CD8-positive, alpha-beta memory T cell (primary cell): ENCODE results near the gene STPG1. TPM values are rescaled to one million over a fixed set of nuclear protein-coding genes. Genes with fewer than 3 reads are reported as not detected.

Experiments used
- CTCF ChIA-PET: fragments of 350-600 bp; sonication (Branson Sonifier 250); formaldehyde crosslinking; loops from one replicate; lab custom pipeline; 2021; ENCODE audit warnings: antibody characterized with exemption; lab: Charles Lee
- POLR2A ChIA-PET: fragments of 350-600 bp; sonication (Branson Sonifier 250); formaldehyde crosslinking; loops from one replicate; lab custom pipeline; 2021; ENCODE audit warnings: antibody characterized with exemption; lab: Charles Lee
- DNase-seq, 5 donors: peaks; one replicate each; pipeline versions ENCODE4 v3.0.0 to v3.0.0-alpha.2; 2020 to 2022; ENCODE audit warnings: mixed read lengths in 1 of 5
- H3K27ac ChIP-seq: one replicate; pipeline ENCODE4 v1.7.0; 2013; ENCODE audit warnings: low read depth, mild to moderate bottlenecking, low read length, moderate library complexity
- H3K27me3 ChIP-seq: 2 replicates; pipeline ENCODE4 v1.7.0; 2013; ENCODE audit warnings: low read length, mild to moderate bottlenecking; ENCODE audit not compliant: insufficient read depth, poor library complexity, severe bottlenecking
- H3K36me3 ChIP-seq: 2 replicates; pipeline ENCODE4 v1.7.0; 2013; ENCODE audit warnings: mild to moderate bottlenecking, low read length, moderate library complexity; ENCODE audit not compliant: insufficient read depth
- H3K4me1 ChIP-seq: 2 replicates; pipeline ENCODE4 v1.7.0; 2013; ENCODE audit warnings: mild to moderate bottlenecking, low read length, moderate library complexity; ENCODE audit not compliant: insufficient read depth
- H3K4me3 ChIP-seq: 2 replicates; pipeline ENCODE4 v1.7.0; 2013; ENCODE audit warnings: mild to moderate bottlenecking, low read length
- H3K9me3 ChIP-seq: 2 replicates; pipeline ENCODE4 v1.7.0; 2013; ENCODE audit warnings: mild to moderate bottlenecking, low read length
- H3K27ac Mint-ChIP-seq, 8 donors: one replicate each; pipeline ENCODE4 v1.8.0; 2020 to 2021; ENCODE audit warnings: mixed read lengths in 8 of 8, mild to moderate bottlenecking in 6 of 8, inconsistent platforms in 3 of 8, moderate library complexity in 3 of 8
- H3K27me3 Mint-ChIP-seq, 2 donors: one replicate each; pipeline ENCODE4 v1.8.0; 2020 to 2021; ENCODE audit warnings: mixed read lengths in 2 of 2, mild to moderate bottlenecking in 1 of 2, moderate library complexity in 1 of 2
- H3K36me3 Mint-ChIP-seq, 3 donors: one replicate each; pipeline ENCODE4 v1.8.0; 2020 to 2021; ENCODE audit warnings: mixed read lengths in 3 of 3, inconsistent platforms in 1 of 3, mild to moderate bottlenecking in 1 of 3
- H3K4me1 Mint-ChIP-seq, 3 donors: one replicate each; pipeline ENCODE4 v1.8.0; 2020 to 2021; ENCODE audit warnings: mixed read lengths in 3 of 3, inconsistent platforms in 1 of 3, mild to moderate bottlenecking in 1 of 3
- H3K4me3 Mint-ChIP-seq, 7 donors: one replicate each; pipeline ENCODE4 v1.8.0; 2020 to 2021; ENCODE audit warnings: mixed read lengths in 7 of 7, mild to moderate bottlenecking in 6 of 7, moderate library complexity in 4 of 7, inconsistent platforms in 2 of 7
- H3K9me3 Mint-ChIP-seq, 5 donors: one replicate each; pipeline ENCODE4 v1.8.0; 2020 to 2022; ENCODE audit warnings: mixed read lengths in 5 of 5, mild to moderate bottlenecking in 3 of 5, moderate library complexity in 2 of 5, inconsistent platforms in 1 of 5
- polyA plus RNA-seq: library from polyadenylated mRNA; unstranded; fragments of 300-500 nt; fragmentation: Illumina TruSeq; gene quantifications from one replicate; pipeline ENCODE4 v1.2.3, GENCODE V29; 2021
- total RNA-seq, 2 experiments: library from RNA; stranded (reverse); gene quantifications; one replicate each; pipeline ENCODE4 v1.2.3, GENCODE V29; 2021

STPG1 gene
- total and polyA plus RNA-seq, 3 experiments from 2014 or later: 4.9 to 5.6 (median 5.1) TPM

- H3K27ac ChIP-seq: no peak overlapping the region
- no peak overlapping the region for H3K4me3 ChIP-seq
- ChIA-PET POLR2A (no interaction called here), CTCF (no interaction called here)
- Mint-ChIP-seq H3K4me3 (no peak overlapping the region), H3K9me3 (no peaks in the 10 kb centered on the region), H3K27me3 (no peaks in the 10 kb centered on the region), H3K36me3 (peaks cover 12 to 82% (median 16%) of the 10 kb centered on the region in 3 donors), H3K4me1 (peaks cover 4 to 14% (median 10%) of the 10 kb centered on the region in 3 donors), H3K27ac (peak overlapping the region in 1 of 8 donors; percentile 82)
- no peaks in the 10 kb centered on the region for H3K27me3 ChIP-seq
- peaks cover 16% of the 10 kb centered on the region for H3K36me3 ChIP-seq
- DNase-seq: no peak
- H3K9me3 ChIP-seq: no peaks in the 10 kb centered on the region
- H3K4me1 ChIP-seq: peaks cover 7% of the 10 kb centered on the region
These were observed 26.9 kb upstream of the STPG1 start for GRCh38 chr1:24440436-24440835.

DNA sequence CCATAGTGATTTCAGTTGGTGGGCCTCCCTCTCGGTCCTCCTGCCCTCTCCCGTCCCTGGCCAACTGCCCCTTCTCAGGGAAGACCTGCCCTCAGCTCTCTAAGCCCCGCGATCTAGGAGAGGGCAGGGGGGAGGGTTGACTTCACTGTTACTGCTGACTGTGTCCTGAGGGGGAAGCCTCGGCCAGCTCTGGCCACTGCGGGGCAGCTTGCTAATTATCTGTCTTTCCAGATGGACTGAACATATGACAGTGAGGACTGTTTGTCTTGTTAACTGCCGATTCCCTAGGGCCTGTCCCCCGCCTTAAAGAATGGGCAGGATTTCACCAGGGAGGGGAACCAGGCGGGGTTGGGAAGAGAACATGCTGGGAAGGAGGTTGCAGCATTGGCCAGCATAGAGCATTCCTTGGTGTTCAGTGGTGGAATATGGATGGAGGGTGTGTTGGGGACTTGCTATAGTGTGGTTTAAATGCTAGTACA lies 24.9 kb upstream of the STPG1 start:
- Mint-ChIP-seq H3K4me1 (peaks cover 7 to 22% (median 21%) of the 10 kb centered on the region in 3 donors), H3K36me3 (peaks cover 4 to 78% (median 11%) of the 10 kb centered on the region in 3 donors), H3K9me3 (no peaks in the 10 kb centered on the region), H3K27me3 (no peaks in the 10 kb centered on the region), H3K4me3 (no peak overlapping the region), H3K27ac (peak overlapping the region in 2 of 8 donors; percentile 52 to 65)
- peaks cover 8% of the 10 kb centered on the region for H3K36me3 ChIP-seq
- DNase-seq: no peak
- H3K4me3 ChIP-seq: no peak overlapping the region
- H3K9me3 ChIP-seq: no peaks in the 10 kb centered on the region
- no peaks in the 10 kb centered on the region for H3K27me3 ChIP-seq
- peaks cover 9% of the 10 kb centered on the region for H3K4me1 ChIP-seq
- H3K27ac ChIP-seq: no peak overlapping the region
- CTCF ChIA-PET: interaction anchor here (1.0 kb wide), 1 partner anchor 48 kb away, joined by 3 read pairs; no protein-coding TSS in a partner anchor
- POLR2A ChIA-PET: interaction anchor here (0.7 kb wide), 1 partner anchor 19 kb away, joined by 3 read pairs; no protein-coding TSS in a partner anchor

DNA sequence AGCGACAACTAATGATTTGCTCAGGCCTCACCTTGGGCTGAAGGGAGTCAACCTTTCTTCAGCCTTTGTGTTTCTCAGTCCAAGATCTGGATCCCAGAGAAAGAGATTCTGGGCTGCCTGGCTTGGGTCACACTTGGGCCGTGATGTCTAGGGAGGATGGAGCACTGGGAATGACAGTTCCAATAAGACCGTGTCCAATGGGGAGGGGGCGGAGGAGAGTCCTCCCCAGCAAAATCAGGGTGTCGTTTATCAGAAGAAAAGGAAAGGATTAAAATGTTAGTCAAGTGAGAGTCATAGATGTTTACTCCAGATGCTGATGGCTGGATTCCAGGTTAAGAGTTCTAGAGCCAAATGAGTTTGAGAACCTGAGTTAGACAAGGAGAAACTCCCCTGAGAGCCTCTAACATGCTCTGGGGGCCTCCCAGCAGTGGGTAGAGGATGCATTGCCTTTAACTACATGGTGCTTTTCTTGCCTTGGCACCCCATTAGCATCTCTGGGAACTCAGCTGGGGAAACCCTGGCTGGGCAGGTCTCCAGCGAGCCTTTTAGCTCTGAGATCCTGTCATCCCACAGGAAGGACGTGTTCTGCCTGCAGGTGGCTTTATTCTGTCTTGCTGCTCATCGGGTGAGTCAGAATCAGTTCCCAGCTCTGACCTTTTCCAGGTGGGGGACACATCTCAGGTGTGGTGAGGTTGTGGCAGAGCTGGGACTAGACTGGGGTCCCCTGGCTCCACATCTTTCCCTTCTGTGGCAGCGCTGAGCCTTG lies 24.2 kb upstream of the STPG1 start:
- Mint-ChIP-seq H3K27ac (peak overlapping the region in 4 of 8 donors; percentile 17 to 78 (median 40)), H3K27me3 (no peaks in the 10 kb centered on the region), H3K36me3 (peaks cover 4 to 77% (median 13%) of the 10 kb centered on the region in 3 donors), H3K4me3 (no peak overlapping the region), H3K9me3 (no peaks in the 10 kb centered on the region), H3K4me1 (peaks cover 10 to 28% (median 23%) of the 10 kb centered on the region in 3 donors)
- no peaks in the 10 kb centered on the region for H3K27me3 ChIP-seq
- no peak for DNase-seq
- ChIA-PET CTCF (interaction anchor here (1.0 kb wide), 1 partner anchor 49 kb away, joined by 3 read pairs; no protein-coding TSS in a partner anchor), POLR2A (interaction anchor here (0.7 kb wide), 1 partner anchor 18 kb away, joined by 3 read pairs; no protein-coding TSS in a partner anchor)
- H3K36me3 ChIP-seq: peaks cover 13% of the 10 kb centered on the region
- peaks cover 9% of the 10 kb centered on the region for H3K4me1 ChIP-seq
- no peaks in the 10 kb centered on the region for H3K9me3 ChIP-seq
- H3K27ac ChIP-seq: no peak overlapping the region
- H3K4me3 ChIP-seq: no peak overlapping the region

- Histone ChIP-seq H3K4me1 (peaks cover 9% of the 10 kb centered on the region), H3K36me3 (peaks cover 5% of the 10 kb centered on the region), H3K27me3 (no peaks in the 10 kb centered on the region), H3K4me3 (no peak overlapping the region), H3K27ac (no peak overlapping the region), H3K9me3 (no peaks in the 10 kb centered on the region)
- Mint-ChIP-seq H3K4me1 (peaks cover 14 to 37% (median 23%) of the 10 kb centered on the region in 3 donors), H3K36me3 (peaks cover 0 to 72% (median 12%) of the 10 kb centered on the region in 3 donors), H3K4me3 (no peak overlapping the region), H3K27me3 (no peaks in the 10 kb centered on the region), H3K9me3 (no peaks in the 10 kb centered on the region), H3K27ac (peak overlapping the region in 1 of 8 donors; percentile 70)
- peak in 1 of 5 donors; percentile 12 for DNase-seq
- CTCF ChIA-PET: no interaction called here
- POLR2A ChIA-PET: no interaction called here
These were observed 22.3 kb upstream of the STPG1 start for GRCh38 chr1:24435782-24436365.

- Mint-ChIP-seq H3K4me3 (no peak overlapping the region), H3K4me1 (peaks cover 26 to 75% (median 43%) of the 10 kb centered on the region in 3 donors), H3K9me3 (no peaks in the 10 kb centered on the region), H3K36me3 (peaks cover 7 to 76% (median 21%) of the 10 kb centered on the region in 3 donors), H3K27ac (peak overlapping the region in 1 of 8 donors; percentile 9), H3K27me3 (no peaks in the 10 kb centered on the region)
- CTCF ChIA-PET: interaction anchor here (1.4 kb wide), 1 partner anchor 160 kb away, joined by 3 read pairs; no protein-coding TSS in a partner anchor
- H3K36me3 ChIP-seq: peaks cover 21% of the 10 kb centered on the region
- H3K4me1 ChIP-seq: peaks cover 8% of the 10 kb centered on the region
- no peak overlapping the region for H3K27ac ChIP-seq
- no peaks in the 10 kb centered on the region for H3K9me3 ChIP-seq
- no peaks in the 10 kb centered on the region for H3K27me3 ChIP-seq
- no peak for DNase-seq
- POLR2A ChIA-PET: no interaction called here
- H3K4me3 ChIP-seq: no peak overlapping the region
These were observed 13.9 kb upstream of the STPG1 start for GRCh38 chr1:24427545-24427862.

DNA sequence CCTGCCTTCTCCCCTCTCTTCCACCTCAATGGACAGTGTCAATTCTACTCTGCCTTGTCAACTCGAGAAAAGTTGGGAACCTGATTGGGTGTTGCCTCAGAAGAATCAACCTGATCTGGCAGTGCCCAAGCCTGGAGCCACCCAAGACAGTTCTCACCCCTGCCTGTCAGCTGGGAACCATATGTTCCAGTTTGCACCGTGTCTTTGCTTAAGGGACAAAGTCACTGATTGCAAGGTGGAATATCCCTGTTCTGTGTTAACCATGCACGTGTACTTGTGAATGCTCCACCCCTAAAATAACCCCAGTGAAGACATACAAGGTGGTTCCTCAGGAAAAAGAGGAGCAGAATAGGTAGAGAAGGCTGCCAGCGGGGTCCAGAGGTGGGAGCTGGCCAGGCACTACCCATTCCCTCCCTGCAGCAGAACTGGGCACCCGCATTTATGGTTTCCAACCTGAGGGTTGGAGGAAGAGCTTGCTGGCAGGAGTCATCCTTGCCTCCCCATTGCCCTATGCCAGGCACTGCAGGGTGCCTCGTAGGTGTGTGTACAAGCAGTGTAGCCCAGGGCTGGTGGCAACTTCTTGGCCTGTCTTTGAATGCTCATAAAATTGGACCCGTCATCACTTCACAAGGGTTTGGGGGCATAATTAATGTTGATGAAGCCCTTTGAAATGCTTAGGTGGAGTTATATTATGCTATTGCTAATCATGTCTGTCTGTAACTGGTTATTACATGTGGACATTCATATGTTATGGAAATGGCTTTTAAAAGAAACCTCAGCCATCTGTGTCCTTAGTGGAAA lies 13.4 kb upstream of the STPG1 start:
- peaks cover 26 to 81% (median 47%) of the 10 kb centered on the region in 3 donors for H3K4me1 Mint-ChIP-seq
- Histone ChIP-seq H3K4me1 (peaks cover 8% of the 10 kb centered on the region), H3K9me3 (no peaks in the 10 kb centered on the region), H3K27me3 (no peaks in the 10 kb centered on the region), H3K27ac (no peak overlapping the region), H3K4me3 (no peak overlapping the region), H3K36me3 (peaks cover 26% of the 10 kb centered on the region)
- H3K4me3 Mint-ChIP-seq: no peak overlapping the region
- H3K27ac Mint-ChIP-seq: no peak overlapping the region
- POLR2A ChIA-PET: interaction anchor here (0.6 kb wide), 1 partner anchor 17 kb away, joined by 3 read pairs; no protein-coding TSS in a partner anchor
- no peaks in the 10 kb centered on the region for H3K9me3 Mint-ChIP-seq
- H3K36me3 Mint-ChIP-seq: peaks cover 11 to 78% (median 25%) of the 10 kb centered on the region in 3 donors
- CTCF ChIA-PET: interaction anchor here (1.4 kb wide), 1 partner anchor 160 kb away, joined by 3 read pairs; no protein-coding TSS in a partner anchor
- H3K27me3 Mint-ChIP-seq: no peaks in the 10 kb centered on the region
- no peak for DNase-seq

DNA sequence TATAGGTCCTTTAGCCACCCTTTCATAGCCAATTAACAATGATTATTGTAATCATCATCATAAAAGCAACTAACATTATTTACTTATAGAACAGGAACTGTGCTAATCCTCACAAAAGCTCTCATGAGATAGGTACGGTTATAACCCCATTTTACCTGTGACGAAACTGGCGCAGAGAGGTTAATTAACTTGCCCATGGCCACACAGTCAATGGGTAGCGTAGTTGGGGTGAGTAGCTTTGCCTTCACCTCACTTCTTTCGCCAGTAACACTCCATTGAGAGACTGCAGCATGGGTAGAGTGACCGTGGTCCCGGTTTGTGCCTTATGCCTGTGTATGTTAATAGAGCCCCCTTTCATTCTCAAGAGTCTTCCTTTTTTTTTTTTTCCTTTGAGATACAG lies 12.3 kb upstream of the STPG1 start:
- peaks cover 11 to 81% (median 25%) of the 10 kb centered on the region in 3 donors for H3K36me3 Mint-ChIP-seq

More for the DNA sequence above, 12.3 kb upstream of the STPG1 start:
- no peak overlapping the region for H3K4me3 ChIP-seq
- H3K27ac Mint-ChIP-seq: peak overlapping the region in 3 of 8 donors; percentile 51 to 71 (median 61)
- H3K9me3 Mint-ChIP-seq: no peaks in the 10 kb centered on the region
- DNase-seq: no peak
- peaks cover 32% of the 10 kb centered on the region for H3K36me3 ChIP-seq
- H3K27me3 ChIP-seq: no peaks in the 10 kb centered on the region
- H3K9me3 ChIP-seq: no peaks in the 10 kb centered on the region
- peaks cover 24 to 82% (median 57%) of the 10 kb centered on the region in 3 donors for H3K4me1 Mint-ChIP-seq
- CTCF ChIA-PET: interaction anchor here (1.4 to 3.0 kb wide), 2 partner anchors 10 to 161 kb away, joined by 3 to 16 read pairs; partner anchors contain the start of gene NIPAL3
- POLR2A ChIA-PET: interaction anchor here (0.6 to 1.2 kb wide), 2 partner anchors 9 to 18 kb away, joined by 3 read pairs; no protein-coding TSS in a partner anchor
- H3K4me3 Mint-ChIP-seq: no peak overlapping the region
- no peak overlapping the region for H3K27ac ChIP-seq
- H3K27me3 Mint-ChIP-seq: no peaks in the 10 kb centered on the region
- peaks cover 8% of the 10 kb centered on the region for H3K4me1 ChIP-seq
